Right atrium auricular region (tissue), 2 donors: Measurements from ENCODE around the gene TMEM131L. TPM values are rescaled to one million over a fixed set of nuclear protein-coding genes. Genes with fewer than 3 reads are reported as not detected.

ENCODE experiments used
- DNase-seq: peaks from one replicate; pipeline ENCODE4 v3.0.0-alpha.2; 2019; ENCODE audit warnings: low spot score
- H3K27ac ChIP-seq, 2 donors: fragments of 200-600 bp; sonication (generic); 1 replicate in 1 of 2; 2 replicates in 1 of 2; pipeline ENCODE4 v1.5.1; 2016 to 2019
- H3K27me3 ChIP-seq, 2 donors: fragments of 200-600 bp; sonication (generic); one replicate each; pipeline versions ENCODE4 v1.5.1 to v1.6.0; 2017 to 2019
- H3K36me3 ChIP-seq: fragments of 200-600 bp; sonication (generic); one replicate; pipeline ENCODE4 v1.5.1; 2016
- H3K4me1 ChIP-seq, 2 donors: fragments of 200-600 bp; sonication (generic); one replicate each; pipeline versions ENCODE4 v1.5.1 to v1.6.0; 2017 to 2019
- H3K4me3 ChIP-seq, 2 donors: fragments of 200-600 bp; sonication (generic); 1 replicate in 1 of 2; 2 replicates in 1 of 2; pipeline ENCODE4 v1.5.1; 2017 to 2019; ENCODE audit warnings: mild to moderate bottlenecking in 1 of 2, moderate library complexity in 1 of 2
- H3K9me3 ChIP-seq, 2 donors: fragments of 200-600 bp; sonication (generic); one replicate each; pipeline ENCODE4 v1.5.1; 2019
- total RNA-seq, 2 donors: library from RNA; depleted of rRNA; stranded (reverse); fragments of >200 nt; gene quantifications; one replicate each; pipeline ENCODE4 v1.1.0, GENCODE V29; 2016
- TF ChIP-seq, protein P1 (sequence below), 2 donors: fragments of 200-600 bp; sonication (generic); IDR thresholded peaks; one replicate each; pipeline ENCODE4 v1.5.1; 2019; ENCODE audit warnings: antibody characterized with exemption in 2 of 2

TMEM131L gene
- total RNA-seq, 2 donors from 2014 or later: 10.9 to 15.4 TPM

DNA sequence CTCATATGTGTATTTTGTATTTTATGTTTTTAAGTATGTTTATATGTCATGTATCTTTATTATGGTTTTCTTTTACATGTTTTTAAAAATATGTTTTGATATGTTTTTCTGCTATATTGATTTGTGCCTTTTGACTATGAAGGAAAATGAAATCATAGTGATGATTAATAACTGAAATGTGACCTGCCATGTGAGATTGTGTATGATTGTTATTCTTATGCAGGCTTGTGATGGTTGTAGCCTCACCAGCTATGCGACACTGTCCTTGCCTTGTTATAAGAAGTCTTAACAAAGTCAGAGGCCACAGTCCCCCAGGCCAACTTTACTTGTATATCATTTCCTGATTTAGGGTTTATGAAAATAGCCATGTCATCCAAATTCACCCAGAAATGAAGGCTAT lies 83.2 kb downstream of the TMEM131L start:
- H3K27me3 ChIP-seq: no peaks in the 10 kb centered on the region
- no peaks in the 10 kb centered on the region for H3K9me3 ChIP-seq
- H3K36me3 ChIP-seq: no peaks in the 10 kb centered on the region
- peaks cover 0 to 19% of the 10 kb centered on the region in 2 donors for H3K4me1 ChIP-seq
- no peak for DNase-seq
- peak overlapping the region in 1 of 2 donors; percentile 33 for H3K27ac ChIP-seq
- no peak overlapping the region for H3K4me3 ChIP-seq
- TF ChIP-seq, protein P1, sequence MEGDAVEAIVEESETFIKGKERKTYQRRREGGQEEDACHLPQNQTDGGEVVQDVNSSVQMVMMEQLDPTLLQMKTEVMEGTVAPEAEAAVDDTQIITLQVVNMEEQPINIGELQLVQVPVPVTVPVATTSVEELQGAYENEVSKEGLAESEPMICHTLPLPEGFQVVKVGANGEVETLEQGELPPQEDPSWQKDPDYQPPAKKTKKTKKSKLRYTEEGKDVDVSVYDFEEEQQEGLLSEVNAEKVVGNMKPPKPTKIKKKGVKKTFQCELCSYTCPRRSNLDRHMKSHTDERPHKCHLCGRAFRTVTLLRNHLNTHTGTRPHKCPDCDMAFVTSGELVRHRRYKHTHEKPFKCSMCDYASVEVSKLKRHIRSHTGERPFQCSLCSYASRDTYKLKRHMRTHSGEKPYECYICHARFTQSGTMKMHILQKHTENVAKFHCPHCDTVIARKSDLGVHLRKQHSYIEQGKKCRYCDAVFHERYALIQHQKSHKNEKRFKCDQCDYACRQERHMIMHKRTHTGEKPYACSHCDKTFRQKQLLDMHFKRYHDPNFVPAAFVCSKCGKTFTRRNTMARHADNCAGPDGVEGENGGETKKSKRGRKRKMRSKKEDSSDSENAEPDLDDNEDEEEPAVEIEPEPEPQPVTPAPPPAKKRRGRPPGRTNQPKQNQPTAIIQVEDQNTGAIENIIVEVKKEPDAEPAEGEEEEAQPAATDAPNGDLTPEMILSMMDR (IDR thresholded peaks at IDR 0.05): no peak

DNA sequence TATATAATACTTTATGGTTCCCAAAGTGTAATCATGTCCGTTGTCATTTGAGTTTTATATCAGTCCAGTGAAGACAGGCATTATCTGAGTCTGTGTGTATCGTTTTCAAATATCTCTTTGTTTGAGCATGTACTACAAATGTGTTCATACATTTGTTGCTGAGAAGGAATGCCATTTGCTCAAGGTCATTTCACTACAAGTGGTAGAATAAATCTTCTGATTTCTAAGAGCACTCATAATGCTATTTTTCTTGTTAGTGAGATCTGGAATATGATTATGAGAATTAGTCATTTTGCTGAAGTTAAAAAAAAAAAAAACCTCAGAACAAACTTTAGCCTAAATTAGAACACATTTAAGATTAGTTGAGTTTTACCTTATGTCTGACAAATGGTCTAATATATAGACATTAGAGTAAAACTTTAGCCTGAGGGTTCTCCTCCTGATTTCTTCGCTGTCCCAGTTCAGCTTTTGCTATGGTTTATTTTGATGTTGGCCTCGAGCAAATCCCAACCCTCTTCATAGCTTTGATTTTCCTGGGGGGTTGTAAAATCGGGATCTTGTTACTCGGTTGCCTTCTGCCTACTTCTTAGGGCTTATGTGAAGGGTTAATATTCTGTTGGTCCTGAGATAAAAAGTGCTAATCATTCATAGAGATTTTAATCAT lies 87.1 kb downstream of the TMEM131L start:
- H3K9me3 ChIP-seq: no peaks in the 10 kb centered on the region
- peaks cover 2% of the 10 kb centered on the region for H3K36me3 ChIP-seq
- peaks cover 0 to 21% of the 10 kb centered on the region in 2 donors for H3K4me1 ChIP-seq
- no peak for DNase-seq
- no peaks in the 10 kb centered on the region for H3K27me3 ChIP-seq
- TF ChIP-seq, protein P1 (IDR thresholded peaks at IDR 0.05): no peak
- H3K4me3 ChIP-seq: no peak overlapping the region
- peak overlapping the region; percentile 61 to 88 for H3K27ac ChIP-seq

DNA sequence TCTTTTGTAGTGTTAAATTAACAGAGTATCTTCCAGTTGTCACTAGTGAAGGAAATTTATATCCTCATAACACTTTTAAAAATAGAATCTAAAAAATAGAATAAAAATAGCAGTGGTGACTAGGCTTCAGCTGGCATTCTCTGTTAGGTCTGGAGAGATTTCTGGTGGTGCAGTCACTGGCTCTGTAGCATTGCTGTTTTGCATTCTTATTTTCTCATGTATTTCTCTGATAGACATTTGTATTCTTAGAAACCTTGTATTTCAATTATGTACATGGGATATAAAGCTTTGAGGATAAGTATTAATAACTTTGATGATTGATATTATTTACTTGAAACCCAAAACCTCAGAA lies 87.6 kb downstream of the TMEM131L start:
- H3K4me3 ChIP-seq: peak overlapping the region in 1 of 2 donors; percentile 19
- H3K36me3 ChIP-seq: peaks cover 4% of the 10 kb centered on the region
- no peaks in the 10 kb centered on the region for H3K27me3 ChIP-seq
- peaks cover 0 to 20% of the 10 kb centered on the region in 2 donors for H3K4me1 ChIP-seq
- DNase-seq: no peak
- H3K27ac ChIP-seq: peak overlapping the region; percentile 61 to 88
- TF ChIP-seq, protein P1 (IDR thresholded peaks at IDR 0.05): no peak
- H3K9me3 ChIP-seq: no peaks in the 10 kb centered on the region

DNA sequence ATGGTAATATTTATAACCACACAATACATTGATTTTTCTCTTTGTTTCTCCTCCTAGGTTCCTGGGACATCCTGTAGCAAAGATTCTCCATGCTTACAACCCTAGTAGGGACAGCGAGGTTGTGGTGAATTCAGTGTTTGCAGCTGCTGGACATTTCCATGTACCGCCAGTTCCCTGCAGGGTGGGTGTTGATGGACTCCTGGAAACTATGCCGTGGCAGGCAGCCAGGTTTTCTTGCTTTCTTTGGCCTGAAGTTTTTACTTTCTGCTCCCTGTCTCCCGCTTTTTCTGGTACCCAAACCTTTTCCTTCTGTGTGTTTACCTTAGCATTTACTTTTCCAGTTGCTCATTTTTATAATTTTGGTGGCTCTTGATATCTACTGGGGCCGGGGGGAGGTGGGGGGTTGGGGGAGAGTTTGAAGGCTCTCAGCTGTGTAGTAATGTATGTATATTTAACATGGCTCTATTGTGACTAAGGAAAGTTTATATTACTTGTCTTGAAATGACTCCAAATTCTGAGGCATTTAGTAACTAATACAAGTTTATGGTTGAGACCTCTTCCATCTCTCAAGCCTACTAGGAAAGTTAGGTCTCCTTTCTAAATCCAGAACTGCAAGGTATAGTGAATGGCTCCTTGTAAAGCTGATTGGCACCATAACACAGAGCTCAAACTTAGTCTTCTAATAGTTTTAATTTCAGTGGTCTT lies 89.7 kb downstream of the TMEM131L start:
- TF ChIP-seq, protein P1 (IDR thresholded peaks at IDR 0.05): no peak
- peak overlapping the region; percentile 61 to 88 for H3K27ac ChIP-seq

DNA sequence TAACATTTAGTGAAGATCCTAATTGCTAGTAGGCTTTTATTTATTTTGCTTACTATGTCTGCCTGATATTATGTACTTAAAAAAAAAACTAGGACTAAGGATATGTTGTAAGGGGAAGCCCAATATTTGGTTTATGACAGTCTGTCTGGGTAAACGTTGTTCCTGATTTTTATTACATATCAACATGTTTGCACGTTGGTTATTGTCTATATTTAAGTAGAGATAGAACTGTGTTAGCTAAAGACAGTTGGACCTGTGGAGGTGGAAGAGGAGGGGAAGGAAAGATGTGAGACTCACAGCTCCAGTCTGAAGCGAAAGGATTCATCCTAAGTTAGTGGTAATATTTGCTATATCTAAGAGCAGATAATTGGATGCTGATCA lies 90.3 kb downstream of the TMEM131L start:
- no peak for DNase-seq
- Histone ChIP-seq H3K27ac (peak overlapping the region; percentile 61 to 88), H3K27me3 (no peaks in the 10 kb centered on the region), H3K36me3 (peaks cover 4% of the 10 kb centered on the region), H3K4me3 (no peak overlapping the region), H3K4me1 (peaks cover 0 to 20% of the 10 kb centered on the region in 2 donors), H3K9me3 (peaks cover 0 to 6% of the 10 kb centered on the region in 2 donors)
- TF ChIP-seq, protein P1 (IDR thresholded peaks at IDR 0.05): no peak

More for the DNA sequence above, 89.7 kb downstream of the TMEM131L start:
- Histone ChIP-seq H3K9me3 (peaks cover 0 to under 1% of the 10 kb centered on the region in 2 donors), H3K36me3 (peaks cover 4% of the 10 kb centered on the region), H3K27me3 (no peaks in the 10 kb centered on the region), H3K4me3 (no peak overlapping the region), H3K4me1 (peaks cover 0 to 20% of the 10 kb centered on the region in 2 donors)
- peak; percentile 90 for DNase-seq
